Gastrocnemius medialis (tissue), 4 donors: ENCODE results near the gene GPR148.

ENCODE experiments used
- POLR2A ChIP-seq, 2 donors: fragments of 450-650 bp; IDR thresholded peaks; one replicate each; pipeline ENCODE4 v1.6.1; 2017; ENCODE audit warnings: antibody characterized with exemption in 2 of 2, mild to moderate bottlenecking in 2 of 2, moderate library complexity in 2 of 2
- TF ChIP-seq, protein P1 (sequence below), 5 experiments: fragments of 450-650 bp in 3 of 5; fragments of 200-600 bp in 2 of 5; sonication (generic) in 2 of 5; IDR thresholded peaks in 4 of 5; conservative IDR thresholded peaks in 1 of 5; 1 replicate in 4 of 5; 2 replicates in 1 of 5; pipeline ENCODE4 v1.5.1; 2016 to 2019; ENCODE audit warnings: antibody characterized with exemption in 5 of 5, mild to moderate bottlenecking in 3 of 5, moderate library complexity in 3 of 5

DNA sequence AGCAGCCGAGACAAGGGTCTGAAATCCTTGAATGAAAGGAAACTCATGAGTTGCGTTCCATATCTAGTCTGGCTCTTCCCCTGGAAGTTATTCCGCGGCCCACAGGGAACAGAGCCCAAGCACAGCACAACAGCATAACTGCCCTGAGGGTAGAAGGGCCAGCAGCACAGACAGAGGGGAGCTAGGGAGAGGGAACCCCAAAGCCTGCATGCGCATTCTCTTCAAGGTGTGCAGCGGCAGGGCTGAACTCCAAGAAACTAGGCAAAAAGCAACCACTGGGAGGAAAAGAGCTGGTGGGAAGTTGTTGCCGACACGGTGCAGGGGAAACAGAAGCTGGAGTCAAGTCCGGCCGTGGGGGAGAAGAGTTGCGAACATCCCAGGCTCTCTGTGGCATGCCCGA, 11.8 kb downstream of the GPR148 start:
- no peak for TF ChIP-seq POLR2A (IDR thresholded peaks at IDR 0.05)
- TF ChIP-seq, protein P1, sequence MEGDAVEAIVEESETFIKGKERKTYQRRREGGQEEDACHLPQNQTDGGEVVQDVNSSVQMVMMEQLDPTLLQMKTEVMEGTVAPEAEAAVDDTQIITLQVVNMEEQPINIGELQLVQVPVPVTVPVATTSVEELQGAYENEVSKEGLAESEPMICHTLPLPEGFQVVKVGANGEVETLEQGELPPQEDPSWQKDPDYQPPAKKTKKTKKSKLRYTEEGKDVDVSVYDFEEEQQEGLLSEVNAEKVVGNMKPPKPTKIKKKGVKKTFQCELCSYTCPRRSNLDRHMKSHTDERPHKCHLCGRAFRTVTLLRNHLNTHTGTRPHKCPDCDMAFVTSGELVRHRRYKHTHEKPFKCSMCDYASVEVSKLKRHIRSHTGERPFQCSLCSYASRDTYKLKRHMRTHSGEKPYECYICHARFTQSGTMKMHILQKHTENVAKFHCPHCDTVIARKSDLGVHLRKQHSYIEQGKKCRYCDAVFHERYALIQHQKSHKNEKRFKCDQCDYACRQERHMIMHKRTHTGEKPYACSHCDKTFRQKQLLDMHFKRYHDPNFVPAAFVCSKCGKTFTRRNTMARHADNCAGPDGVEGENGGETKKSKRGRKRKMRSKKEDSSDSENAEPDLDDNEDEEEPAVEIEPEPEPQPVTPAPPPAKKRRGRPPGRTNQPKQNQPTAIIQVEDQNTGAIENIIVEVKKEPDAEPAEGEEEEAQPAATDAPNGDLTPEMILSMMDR (IDR thresholded peaks at IDR 0.05 in 4 of 5, conservative IDR thresholded peaks at IDR 0.05 in 1 of 5), result no peak
